GM12878 (cell line): ENCODE measurements around the gene IL34. TPM values are rescaled to one million over a fixed set of nuclear protein-coding genes. Genes with fewer than 3 reads are reported as not detected.

Experiments
- ATAC-seq: fragments of 200-7000 bp; cut with Tn5 transposase; 3 replicates; pipeline ENCODE4 v1.9.1; 2020; ENCODE audit warnings: mild to moderate bottlenecking, moderate library complexity
- BruUV-seq: library from RNA; stranded (reverse); fragments of 400-500 nt; replicated peaks from 2 replicates; lab custom pipeline; 2021; lab: Mats Ljungman, UMichigan
- CTCF ChIA-PET: fragments of 300-600 bp; sonication (Branson Sonifier 250); formaldehyde crosslinking; extraction: SDS; loops from one replicate; lab custom pipeline; 2021; ENCODE audit warnings: inconsistent platforms; lab: Yijun Ruan, JAX
- POLR2A ChIA-PET: fragments of 350-600 bp; formaldehyde crosslinking; extraction: SDS; loops from one replicate; lab custom pipeline; 2021; ENCODE audit warnings: inconsistent platforms; lab: Charles Lee
- RAD21 ChIA-PET: fragments of 300-600 bp; sonication (Branson Sonifier 250); formaldehyde crosslinking; loops from one replicate; lab custom pipeline; 2023; ENCODE audit warnings: antibody characterized with exemption; ENCODE audit not compliant: unreplicated experiment; lab: Charles Lee
- SMC1A ChIA-PET: fragments of 300-600 bp; sonication (Branson Sonifier 250); formaldehyde crosslinking; loops from one replicate; lab custom pipeline; 2023; ENCODE audit not compliant: unreplicated experiment, uncharacterized antibody; lab: Charles Lee
- DNase-seq: peaks from one replicate; pipeline ENCODE4 v3.0.0-alpha.2; 2011; ENCODE audit warnings: low read depth, low spot score
- FAIRE-seq: peaks from 3 replicates; lab custom pipeline; 2011; peaks lifted over from hg19 to GRCh38; lab: Jason Lieb, UNC
- H2AFZ ChIP-seq: 2 replicates; pipeline ENCODE4 v1.6.0; 2011; ENCODE audit warnings: low read depth, low read length, control low read depth; ENCODE audit not compliant: control insufficient read depth
- H3K27ac ChIP-seq: 2 replicates; pipeline ENCODE4 v1.5.1; 2011; ENCODE audit warnings: control low read depth; ENCODE audit not compliant: control insufficient read depth, insufficient read depth
- H3K27me3 ChIP-seq, 2 experiments: replicated peaks in 1 of 2; 2 replicates each; pipeline versions ENCODE4 v1.6.0 to v1.6.1; 2011; ENCODE audit warnings: low read length in 1 of 2; ENCODE audit not compliant: control insufficient read depth in 2 of 2, insufficient read depth in 2 of 2
- H3K36me3 ChIP-seq, 2 experiments: 2 replicates each; pipeline ENCODE4 v1.5.1; 2011; ENCODE audit warnings: low read length in 1 of 2; ENCODE audit not compliant: control insufficient read depth in 2 of 2, insufficient read depth in 2 of 2
- H3K4me1 ChIP-seq: 2 replicates; pipeline ENCODE4 v1.6.1; 2011; ENCODE audit warnings: mild to moderate bottlenecking, low read length, moderate library complexity, mixed read lengths; ENCODE audit not compliant: control insufficient read depth, insufficient read depth
- H3K4me2 ChIP-seq: 2 replicates; pipeline ENCODE4 v1.6.0; 2011; ENCODE audit warnings: control low read depth; ENCODE audit not compliant: control insufficient read depth, insufficient read depth
- H3K4me3 ChIP-seq: fragments of 200-600 bp; sonication (generic); 2 replicates; pipeline ENCODE4 v1.5.1; 2016
- H3K79me2 ChIP-seq: 2 replicates; pipeline ENCODE4 v1.6.0; 2011; ENCODE audit warnings: low read length; ENCODE audit not compliant: control insufficient read depth, insufficient read depth
- H3K9ac ChIP-seq: 2 replicates; pipeline ENCODE4 v1.8.0; 2011; ENCODE audit warnings: low read length, control low read depth, mixed read lengths; ENCODE audit not compliant: control insufficient read depth, insufficient read depth
- H3K9me3 ChIP-seq: replicated peaks from 3 replicates; pipeline ENCODE4 v1.5.1; 2011; ENCODE audit warnings: mild to moderate bottlenecking, low read length; ENCODE audit not compliant: control insufficient read depth, insufficient read depth
- H4K20me1 ChIP-seq: 2 replicates; pipeline ENCODE4 v1.6.0; 2011; ENCODE audit not compliant: control insufficient read depth, insufficient read depth
- ATF7 ChIP-seq: fragments of 450-650 bp; IDR thresholded peaks from 2 replicates; pipeline ENCODE4 v1.6.1; 2016; ENCODE audit warnings: low read depth, mild to moderate bottlenecking
- BCL11A ChIP-seq: IDR thresholded peaks from 2 replicates; pipeline ENCODE4 v1.6.1; 2011; ENCODE audit warnings: low read depth, low read length
- CBFB ChIP-seq: IDR thresholded peaks from 2 replicates; pipeline ENCODE4 v1.6.1; 2016; ENCODE audit warnings: antibody characterized with exemption, low read depth
- DPF2 ChIP-seq: fragments of 450-650 bp; IDR thresholded peaks from 2 replicates; pipeline ENCODE4 v1.6.1; 2017; ENCODE audit warnings: mild to moderate bottlenecking
- FOXM1 ChIP-seq: IDR thresholded peaks from 2 replicates; pipeline ENCODE4 v1.6.1; 2012; ENCODE audit warnings: low read depth, mild to moderate bottlenecking, inconsistent platforms, low read length, moderate library complexity
- HDAC2 ChIP-seq: fragments of 200-600 bp; sonication (generic); IDR thresholded peaks from 2 replicates; pipeline ENCODE4 v1.6.1; 2017
- HSF1 ChIP-seq: fragments of 150-350 bp; IDR thresholded peaks from 2 replicates; pipeline ENCODE4 v1.6.1; 2014; ENCODE audit warnings: mild to moderate bottlenecking, low read depth, low read length
- JUND ChIP-seq: IDR thresholded peaks from 2 replicates; pipeline ENCODE4 v1.6.1; 2012; ENCODE audit warnings: low read depth, mild to moderate bottlenecking, low read length, improper control_type of control experiment, moderate library complexity
- NBN ChIP-seq: fragments of 450-650 bp; IDR thresholded peaks from 2 replicates; pipeline ENCODE4 v1.6.1; 2016
- NFIC ChIP-seq: IDR thresholded peaks from 2 replicates; pipeline ENCODE4 v1.6.1; 2012; ENCODE audit warnings: low read depth, mild to moderate bottlenecking, inconsistent platforms, low read length, moderate library complexity
- NR2F1 ChIP-seq: fragments of 450-650 bp; conservative IDR thresholded peaks from 2 replicates; pipeline ENCODE4 v1.6.1; 2017; ENCODE audit warnings: mild to moderate bottlenecking
- POLR2A ChIP-seq: IDR thresholded peaks from 2 replicates; pipeline ENCODE4 v1.6.1; 2011; ENCODE audit warnings: low read depth, mild to moderate bottlenecking, low read length
- RAD21 ChIP-seq: IDR thresholded peaks from 2 replicates; pipeline ENCODE4 v1.6.1; 2011; ENCODE audit warnings: mild to moderate bottlenecking, low read depth, low read length, moderate library complexity; ENCODE audit not compliant: insufficient read depth
- RELB ChIP-seq: fragments of 450-650 bp; IDR thresholded peaks from 2 replicates; pipeline ENCODE4 v1.6.1; 2017; ENCODE audit warnings: low read depth, mild to moderate bottlenecking, moderate library complexity
- SKIL ChIP-seq: fragments of 450-650 bp; IDR thresholded peaks from 2 replicates; pipeline ENCODE4 v1.6.1; 2017; ENCODE audit warnings: mild to moderate bottlenecking, low read depth, inconsistent platforms; ENCODE audit not compliant: poor library complexity, severe bottlenecking
- TAF1 ChIP-seq: IDR thresholded peaks from 2 replicates; pipeline ENCODE4 v1.6.1; 2011; ENCODE audit warnings: mild to moderate bottlenecking, low read depth, low read length, borderline replicate concordance
- USF1 ChIP-seq: IDR thresholded peaks from 2 replicates; pipeline ENCODE4 v1.6.1; 2011; ENCODE audit warnings: borderline replicate concordance, low read depth, mild to moderate bottlenecking, moderate library complexity, mixed read lengths, low read length; ENCODE audit not compliant: insufficient read depth; ENCODE audit errors: extremely low read length
- YY1 ChIP-seq: IDR thresholded peaks from 2 replicates; pipeline ENCODE4 v1.6.1; 2011; ENCODE audit warnings: low read depth, mild to moderate bottlenecking, low read length
- ZNF24 ChIP-seq: fragments of 450-650 bp; IDR thresholded peaks from 2 replicates; pipeline ENCODE4 v1.6.1; 2017; ENCODE audit warnings: antibody characterized with exemption, mild to moderate bottlenecking
- WGBS: methylation state at CpG from one replicate; pipeline ENCODE4 v1.1.6; 2016; ENCODE audit warnings: low lambda C conversion rate; ENCODE audit not compliant: insufficient replicate concordance, insufficient coverage; ENCODE audit errors: missing lambda C conversion rate; 5-methylcytosine and 5-hydroxymethylcytosine counted together
- in situ Hi-C: fragments of 300-500 bp; cut with MboI; formaldehyde crosslinking; loops from 9 replicates; pipeline ENCODE4 v1.14.3; 2018; ENCODE audit warnings: mixed read lengths
- intact Hi-C: fragments of 100-400 bp; cut with micrococcal nuclease; formaldehyde crosslinking; loops from one replicate; pipeline ENCODE4 v1.14.2; 2022; ENCODE audit not compliant: unreplicated experiment
- polyA plus RNA-seq, 11 experiments: library from polyadenylated mRNA; depleted of rRNA in 4 of 11; unstranded in 6 of 11; stranded (reverse) in 5 of 11; fragments of >200 nt; fragmentation: Nextera tagmentation in 4 of 11; fragmentation: Illumina TruSeq in 1 of 11; extraction: Ambion mirVana in 4 of 11; extraction: Trizol in 1 of 11; gene quantifications; 1 replicate in 1 of 11; 2 replicates in 10 of 11; pipeline versions ENCODE4 v1.2.1 to v1.2.3, GENCODE V29; 2011 to 2016; ENCODE audit warnings: inconsistent platforms in 2 of 11, missing spikeins in 2 of 11, low read depth in 1 of 11
- total RNA-seq, 4 experiments: library from RNA; depleted of rRNA in 3 of 4; stranded (reverse); fragments of >200 nt in 3 of 4; fragmentation: Illumina TruSeq in 1 of 4; extraction: Trizol in 1 of 4; gene quantifications; 2 replicates each; pipeline versions ENCODE4 v1.2.1 to v1.2.3, GENCODE V29; 2013 to 2021

Gene IL34
- total and polyA plus RNA-seq, 10 of the 15 experiments (the other 5 are each of a cell fraction or from before 2014, with no cell fraction given) = 0.27 to 0.40 TPM; not detected in 8

GRCh38 chr16:70661918-70662641, 15.7 kb downstream of the IL34 start (continued):
- no peak for TF ChIP-seq HSF1
- TF ChIP-seq RELB = no peak
- TF ChIP-seq BCL11A = no peak
- no peak for TF ChIP-seq YY1
- no peak for TF ChIP-seq ATF7
- TF ChIP-seq NR2F1 = no peak

- DNase-seq (no peak), ATAC-seq (no peak), FAIRE-seq (no peak)
- Histone ChIP-seq H3K27me3 (no peaks in the 10 kb centered on the region), H3K4me1 (no peaks in the 10 kb centered on the region), H2AFZ (no peak overlapping the region), H3K36me3 (no peaks in the 10 kb centered on the region), H3K9me3 (no peaks in the 10 kb centered on the region), H4K20me1 (no peaks in the 10 kb centered on the region), H3K27ac (no peak overlapping the region), H3K4me3 (no peak overlapping the region), H3K4me2 (no peak overlapping the region), H3K79me2 (no peaks in the 10 kb centered on the region), H3K9ac (no peak overlapping the region)
- TF ChIP-seq NBN = no peak
- no peak for TF ChIP-seq SKIL
- TF ChIP-seq TAF1 = no peak
- no peak for TF ChIP-seq FOXM1
- TF ChIP-seq USF1 = no peak
- TF ChIP-seq NFIC = no peak
- TF ChIP-seq POLR2A = no peak
- TF ChIP-seq ZNF24 = no peak
- no peak for TF ChIP-seq DPF2
- no peak for TF ChIP-seq JUND
- TF ChIP-seq HDAC2 = no peak
- no peak for TF ChIP-seq CBFB
- TF ChIP-seq RAD21 = no peak
- CTCF ChIA-PET = no interaction called here
- POLR2A ChIA-PET = no interaction called here
- intact Hi-C loops (no loop called here), in situ Hi-C loops (no loop called here)
- SMC1A ChIA-PET = no interaction called here
- no TSS peak for BruUV-seq
- RAD21 ChIA-PET = no interaction called here
- WGBS = 41% methylated on average over 7 of the region's 13 CpGs
These were observed 16.7 kb downstream of the IL34 start for GRCh38 chr16:70662991-70663523.
